HG03280 (cell line): ENCODE results near the gene RHBDD3.
A peak's percentile ranks its signal among the peaks of the same experiment; 100 is the strongest.

Experiments used
- ATAC-seq: cut with Tn5 transposase; IDR thresholded peaks from one replicate; pipeline ENCODE4 v1.9.1; 2021; ENCODE audit warnings: mild to moderate bottlenecking, moderate library complexity; ENCODE audit not compliant: unreplicated experiment

RHBDD3 gene

DNA sequence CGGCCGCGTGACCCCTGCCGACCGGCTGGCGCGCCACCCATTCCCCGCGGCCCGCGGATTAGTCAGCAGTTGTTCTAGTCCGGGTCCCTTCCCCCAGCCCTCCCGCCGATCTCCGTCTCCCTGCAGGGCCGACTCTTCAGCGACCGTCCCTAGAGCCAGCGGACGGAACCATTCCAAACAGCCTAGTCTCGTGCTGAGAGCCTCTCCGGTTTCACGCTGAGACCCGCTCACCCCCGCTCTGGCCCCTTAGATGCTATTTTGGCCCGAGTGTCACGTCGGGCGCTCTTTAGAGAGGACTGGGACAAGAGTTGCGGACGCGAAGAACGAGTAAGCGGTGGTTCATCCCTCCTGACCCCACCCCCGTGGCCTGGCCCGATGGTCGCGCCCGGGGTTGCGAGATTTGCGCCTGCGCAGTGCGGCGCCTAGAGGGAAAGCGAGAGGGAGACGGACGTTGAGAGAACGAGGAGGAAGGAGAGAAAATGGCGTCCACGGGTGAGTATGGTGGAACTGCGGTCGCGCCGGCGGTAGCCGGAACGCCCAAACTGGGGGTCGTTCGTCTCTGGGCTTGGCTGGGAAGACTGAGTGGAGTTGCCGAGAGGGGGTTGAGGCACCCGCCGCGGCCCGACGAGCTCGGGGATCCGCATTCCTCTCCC, at the start of gene RHBDD3, which contains the start of gene EWSR1:
TSS of gene RHBDD3 (minus strand) at position 124 of the 653 bp plus-strand sequence. CDS start 2,355 bp downstream, outside the sequence.
TSS of gene EWSR1 (plus strand) at position 411 of the 653 bp plus-strand sequence. CDS start at position 480, 69 bp downstream.
- peak; percentile 78 for ATAC-seq

DNA sequence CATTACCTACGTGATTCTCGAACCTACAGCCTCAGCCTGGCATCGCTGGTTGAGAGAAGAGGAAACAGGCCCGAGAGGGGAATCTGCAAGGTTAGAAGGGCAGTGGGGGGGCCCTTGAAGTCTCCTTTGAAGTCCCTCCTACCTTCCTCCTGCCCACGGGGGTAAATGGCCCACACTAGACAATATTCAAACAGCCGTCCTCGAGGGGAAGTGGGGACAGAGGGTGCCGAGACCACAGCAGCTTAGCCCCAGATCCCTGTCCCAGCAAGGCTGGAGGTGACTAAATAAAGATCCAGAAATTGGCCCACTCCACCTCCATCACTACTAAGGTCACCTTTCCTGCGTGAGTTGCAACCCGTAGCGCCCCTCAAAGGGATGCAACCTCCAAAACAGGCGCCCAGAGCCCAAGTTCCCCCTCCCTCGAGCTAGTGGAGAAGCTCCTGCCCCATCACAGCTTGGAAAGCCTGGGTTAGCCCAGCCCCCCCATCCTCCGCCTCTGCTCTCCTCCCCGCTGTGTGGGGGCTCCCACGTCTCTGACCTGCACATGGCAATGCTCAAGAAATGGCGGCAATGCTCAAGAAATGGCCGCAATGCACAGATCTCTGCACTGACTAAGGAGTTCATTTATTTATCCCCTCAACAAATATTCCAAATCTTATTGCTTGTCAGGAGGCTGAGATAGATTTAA, 48.5 kb upstream of the RHBDD3 start:
- ATAC-seq: no peak

DNA sequence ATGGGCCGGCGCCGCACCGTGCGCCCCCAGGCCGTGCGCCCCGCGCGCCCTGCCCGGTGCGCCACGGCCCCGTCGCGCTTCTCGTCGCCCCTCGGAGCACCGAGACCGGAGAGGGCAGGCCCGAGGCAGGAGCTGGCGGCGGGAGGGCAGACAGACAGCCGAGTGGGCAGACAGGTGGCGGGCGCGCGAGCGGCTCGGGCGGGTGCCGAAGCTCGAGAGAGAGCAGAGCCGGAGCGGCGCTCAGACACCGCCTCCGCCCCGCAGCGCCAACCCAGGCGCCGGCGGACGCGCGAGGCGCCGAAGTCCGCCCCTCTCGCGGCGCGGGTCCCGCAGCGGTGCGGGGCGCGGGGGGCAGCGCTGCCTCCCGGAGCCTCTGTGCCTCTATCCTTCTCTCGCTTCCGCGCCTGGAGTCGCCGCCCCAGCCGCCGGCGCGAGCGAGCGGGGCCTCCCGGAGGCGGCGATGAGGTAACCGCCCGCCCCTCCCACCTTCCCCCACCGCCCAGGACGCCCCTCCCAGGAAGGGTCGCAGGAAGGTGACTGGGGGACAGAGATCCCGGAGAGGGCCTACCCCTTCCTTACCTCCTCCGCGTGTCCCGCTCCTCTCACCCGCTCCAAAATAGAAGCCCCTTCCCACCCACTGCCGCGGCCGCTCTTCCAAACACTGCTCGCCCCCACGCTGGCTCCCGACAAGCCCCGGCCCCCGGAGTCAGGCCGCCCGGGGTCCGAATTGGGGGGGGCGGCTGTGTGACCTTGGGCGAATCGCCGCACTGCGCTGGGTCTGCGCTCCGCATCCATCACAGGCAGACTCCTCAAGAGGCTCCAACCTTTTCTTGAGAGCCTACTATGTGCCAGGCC, 47.7 kb upstream of the RHBDD3 start, which contains the start of gene RASL10A:
TSS of gene RASL10A (minus strand) at position 412 of the 855 bp plus-strand sequence. CDS start 451 bp downstream, outside the sequence.
- ATAC-seq: no peak

DNA sequence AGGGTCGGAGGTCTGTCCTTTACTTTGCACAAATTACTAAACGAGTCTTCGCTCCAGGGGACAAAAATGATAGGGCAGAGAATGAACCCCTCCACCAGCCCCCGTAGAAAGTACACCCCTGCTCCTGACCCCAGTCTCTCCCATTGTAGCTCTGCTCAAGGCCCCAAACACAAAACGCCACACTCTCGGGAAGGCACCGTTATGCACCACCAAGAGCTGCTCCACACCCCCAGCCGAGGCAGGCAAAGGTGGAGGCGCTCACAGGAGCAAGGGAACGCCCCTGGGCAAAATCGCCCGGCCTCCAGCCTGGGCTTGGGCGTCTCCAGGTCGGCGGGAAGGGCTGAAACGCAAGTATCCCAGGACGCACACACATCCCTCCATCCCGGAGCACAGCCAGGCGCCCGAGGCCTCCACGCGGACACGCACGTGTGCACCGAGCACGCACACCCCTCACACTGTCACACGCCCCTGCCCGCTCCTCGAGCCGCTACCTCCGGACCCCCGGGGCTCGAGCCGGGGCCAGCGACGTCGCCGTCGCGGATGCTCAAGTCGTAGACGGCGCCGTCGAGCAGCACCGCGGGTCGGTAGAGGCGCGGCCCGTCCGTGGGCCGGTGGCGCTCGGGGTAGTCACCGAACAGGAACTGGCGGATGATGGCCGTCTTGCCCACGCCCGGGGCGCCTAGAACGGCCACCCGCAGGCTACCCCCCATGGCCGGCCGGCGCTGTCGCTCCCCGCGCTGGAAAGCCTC, 46.9 kb upstream of the RHBDD3 start:
- ATAC-seq: no peak

DNA sequence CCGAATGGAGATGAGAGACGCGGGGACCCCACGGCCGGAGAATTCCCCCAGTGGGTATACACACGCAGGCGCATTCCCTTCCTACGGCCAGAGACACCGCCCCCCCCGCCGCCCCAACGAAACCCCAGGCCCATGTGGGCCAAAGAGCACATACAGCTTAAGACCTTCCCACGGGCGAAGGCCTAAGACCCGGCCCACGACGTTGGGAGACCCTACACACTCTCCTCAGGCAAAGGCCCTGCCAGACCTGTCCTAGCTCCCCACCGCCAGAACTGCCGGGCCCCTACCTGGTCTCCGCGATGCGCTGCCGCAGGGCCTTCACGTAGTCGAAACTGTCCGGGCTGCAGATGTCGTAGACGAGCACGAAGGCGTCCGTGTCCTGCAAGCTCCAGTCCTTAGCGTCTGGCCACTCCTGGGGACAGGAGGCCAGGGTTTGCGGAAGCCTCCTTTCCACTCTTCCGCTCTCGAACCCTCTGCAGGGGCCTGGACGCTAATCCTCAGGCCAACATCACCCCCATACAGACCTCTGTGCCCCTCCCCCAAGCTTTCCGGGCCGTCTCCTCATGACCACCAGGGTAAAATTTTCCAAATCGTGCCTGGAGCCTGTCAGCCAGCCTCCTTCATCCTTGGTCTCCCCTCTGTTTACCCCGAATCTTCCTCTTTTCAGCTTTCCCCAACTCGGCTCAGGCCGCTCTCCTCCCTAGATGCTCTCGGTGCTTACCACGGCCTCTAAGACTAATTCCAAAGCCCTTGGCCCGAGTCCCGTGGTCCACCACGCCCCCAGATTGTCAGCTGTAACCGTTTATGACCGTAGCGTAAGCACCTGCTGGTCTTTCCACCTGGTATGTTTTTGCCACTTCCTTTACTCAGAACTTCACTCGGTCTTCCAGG, 46.0 kb upstream of the RHBDD3 start:
- no peak for ATAC-seq

DNA sequence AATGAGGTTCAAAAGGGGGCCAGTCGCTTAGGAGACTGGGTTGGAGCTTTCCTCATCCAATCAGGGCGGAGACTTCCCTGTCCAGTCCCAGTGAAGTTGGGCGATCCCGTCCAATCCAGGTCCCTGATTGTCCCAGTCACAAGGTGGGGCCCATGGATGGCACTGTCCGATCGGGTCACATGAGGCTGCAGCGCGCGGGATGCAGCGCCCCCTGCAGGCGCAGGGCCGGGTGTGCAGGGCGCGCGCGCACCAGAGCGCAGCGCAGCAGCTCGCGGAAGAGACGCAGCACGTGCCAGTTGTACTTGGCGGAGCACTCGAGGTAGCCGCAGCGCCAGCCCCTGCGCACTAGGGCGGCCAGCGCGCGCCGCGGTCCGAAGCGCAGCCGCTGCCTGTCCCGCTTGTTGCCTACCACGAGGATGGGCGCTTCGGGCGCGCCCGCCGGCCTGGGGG, 45.4 kb upstream of the RHBDD3 start:
- ATAC-seq: no peak

DNA sequence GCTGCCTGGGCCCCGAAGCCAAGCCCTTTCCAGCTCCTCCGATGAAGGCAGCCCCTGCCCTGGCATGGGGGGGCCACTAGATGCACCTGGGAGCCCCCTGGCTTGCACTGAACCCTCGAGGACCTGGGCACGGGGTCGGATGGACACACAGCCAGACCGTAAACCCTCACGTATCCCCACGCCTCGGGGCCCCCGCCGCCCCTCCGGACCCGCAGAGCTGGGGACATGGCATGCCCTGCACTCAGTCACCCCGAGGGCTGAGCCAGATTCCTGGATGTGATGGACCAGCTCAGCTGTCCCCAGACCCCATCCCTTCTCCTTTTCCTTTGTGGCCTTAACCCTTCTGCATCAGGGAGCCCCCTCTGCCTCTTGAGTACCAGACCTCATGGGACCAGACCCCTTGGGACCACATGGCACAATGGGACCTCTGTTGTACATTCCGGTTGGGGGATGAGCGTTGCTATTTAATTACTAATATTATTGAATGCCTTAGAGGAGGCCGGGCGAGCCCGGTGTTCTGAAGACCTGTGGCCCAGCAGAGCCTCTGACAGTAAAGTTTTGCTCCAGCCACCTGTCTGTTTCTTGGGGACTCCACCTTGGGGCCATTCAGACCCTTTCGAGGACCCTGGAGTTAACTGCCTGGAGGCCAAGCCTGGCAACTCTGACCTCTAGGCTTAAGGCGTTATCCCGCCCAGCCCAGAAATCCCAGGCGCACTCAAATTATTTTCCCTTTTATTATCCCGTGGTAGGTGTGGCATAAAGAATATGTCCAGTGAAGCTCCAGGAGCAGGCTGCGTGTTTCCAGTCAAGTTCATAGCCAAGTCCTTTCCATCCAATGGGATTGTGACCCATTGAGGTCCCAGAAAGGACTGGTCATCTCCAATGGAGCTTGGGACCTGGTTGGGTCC, 44.7 kb upstream of the RHBDD3 start:
- ATAC-seq: no peak

DNA sequence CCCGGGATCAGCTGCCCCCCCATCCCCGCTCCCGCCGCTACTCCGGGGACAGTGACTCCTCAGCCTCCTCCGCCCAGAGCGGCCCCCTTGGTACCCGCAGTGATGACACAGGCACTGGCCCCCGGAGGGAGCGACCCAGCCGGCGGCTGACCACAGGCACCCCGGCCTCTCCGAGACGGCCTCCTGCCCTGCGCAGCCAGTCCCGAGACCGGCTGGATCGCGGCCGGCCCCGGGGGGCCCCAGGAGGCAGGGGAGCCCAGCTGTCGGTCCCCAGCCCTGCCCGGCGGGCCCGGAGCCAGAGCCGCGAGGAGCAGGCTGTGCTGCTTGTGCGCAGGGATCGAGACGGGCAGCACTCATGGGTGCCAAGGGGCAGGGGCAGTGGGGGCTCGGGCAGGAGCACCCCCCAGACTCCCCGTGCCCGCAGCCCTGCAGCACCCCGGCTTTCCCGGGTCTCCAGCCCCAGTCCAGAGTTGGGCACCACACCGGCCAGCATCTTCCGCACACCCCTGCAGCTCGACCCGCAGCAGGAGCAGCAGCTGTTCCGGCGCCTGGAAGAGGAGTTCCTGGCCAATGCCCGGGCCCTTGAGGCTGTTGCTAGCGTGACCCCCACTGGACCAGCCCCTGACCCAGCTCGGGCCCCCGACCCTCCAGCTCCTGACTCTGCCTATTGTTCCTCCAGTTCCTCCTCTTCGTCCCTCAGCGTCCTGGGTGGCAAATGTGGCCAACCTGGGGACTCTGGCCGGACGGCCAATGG, 43.9 kb upstream of the RHBDD3 start:
- ATAC-seq: no peak

DNA sequence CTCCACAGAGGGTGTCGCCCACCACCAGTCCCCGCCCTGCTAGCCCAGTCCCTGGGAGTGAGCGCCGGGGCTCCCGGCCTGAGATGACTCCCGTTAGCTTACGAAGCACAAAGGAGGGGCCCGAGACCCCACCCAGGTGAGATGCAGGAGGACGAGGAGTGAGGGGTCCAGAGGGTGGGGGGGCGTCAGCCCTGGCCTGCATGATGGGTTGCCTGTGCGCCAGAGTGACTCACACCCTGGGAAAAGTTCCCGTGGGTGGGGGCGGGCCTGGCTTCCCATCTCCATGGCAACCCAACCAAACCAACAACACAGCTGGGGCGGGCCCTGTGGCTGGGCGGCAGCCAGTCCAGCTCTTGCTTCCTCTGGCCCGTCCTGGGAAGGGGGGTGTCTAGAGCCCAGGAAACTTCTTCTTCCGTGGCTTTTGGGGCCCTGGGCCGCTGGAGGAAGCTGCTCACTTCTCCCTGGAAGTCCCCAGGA, 43.1 kb upstream of the RHBDD3 start:
- ATAC-seq: no peak

DNA sequence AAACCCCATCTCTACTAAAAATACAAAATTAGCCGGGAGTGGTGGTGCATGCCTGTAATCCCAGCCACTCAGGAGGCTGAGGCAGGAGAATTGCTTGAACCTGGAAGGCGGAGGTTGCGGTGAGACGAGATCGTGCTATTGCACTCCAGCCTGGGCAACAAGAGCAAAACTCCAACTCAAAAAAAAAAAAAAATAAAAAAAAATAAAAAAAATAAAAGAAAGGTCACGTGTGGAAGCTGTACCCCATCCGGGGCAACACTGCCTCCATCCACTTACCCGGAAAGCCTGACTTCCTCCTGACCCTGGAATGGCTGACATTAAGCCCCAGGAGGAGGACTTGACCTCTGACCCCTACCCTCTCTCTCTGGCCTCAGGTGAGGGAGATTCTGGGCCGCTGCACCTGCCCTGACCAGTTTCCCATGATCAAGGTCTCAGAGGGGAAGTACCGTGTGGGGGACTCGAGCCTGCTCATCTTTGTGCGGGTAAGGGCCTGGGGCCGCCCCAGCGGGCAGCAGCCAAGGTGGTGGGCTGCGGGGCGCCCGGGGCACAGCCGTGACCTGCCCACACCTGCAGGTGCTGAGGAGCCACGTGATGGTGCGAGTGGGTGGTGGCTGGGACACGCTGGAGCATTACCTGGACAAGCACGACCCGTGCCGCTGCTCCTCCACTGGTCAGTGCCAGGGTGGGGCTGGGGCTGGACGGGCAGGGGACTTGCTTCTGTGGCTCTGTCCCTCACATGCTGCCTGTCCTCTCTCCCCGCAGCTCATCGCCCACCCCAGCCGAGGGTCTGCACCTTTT, 42.5 kb upstream of the RHBDD3 start:
- ATAC-seq: no peak

DNA sequence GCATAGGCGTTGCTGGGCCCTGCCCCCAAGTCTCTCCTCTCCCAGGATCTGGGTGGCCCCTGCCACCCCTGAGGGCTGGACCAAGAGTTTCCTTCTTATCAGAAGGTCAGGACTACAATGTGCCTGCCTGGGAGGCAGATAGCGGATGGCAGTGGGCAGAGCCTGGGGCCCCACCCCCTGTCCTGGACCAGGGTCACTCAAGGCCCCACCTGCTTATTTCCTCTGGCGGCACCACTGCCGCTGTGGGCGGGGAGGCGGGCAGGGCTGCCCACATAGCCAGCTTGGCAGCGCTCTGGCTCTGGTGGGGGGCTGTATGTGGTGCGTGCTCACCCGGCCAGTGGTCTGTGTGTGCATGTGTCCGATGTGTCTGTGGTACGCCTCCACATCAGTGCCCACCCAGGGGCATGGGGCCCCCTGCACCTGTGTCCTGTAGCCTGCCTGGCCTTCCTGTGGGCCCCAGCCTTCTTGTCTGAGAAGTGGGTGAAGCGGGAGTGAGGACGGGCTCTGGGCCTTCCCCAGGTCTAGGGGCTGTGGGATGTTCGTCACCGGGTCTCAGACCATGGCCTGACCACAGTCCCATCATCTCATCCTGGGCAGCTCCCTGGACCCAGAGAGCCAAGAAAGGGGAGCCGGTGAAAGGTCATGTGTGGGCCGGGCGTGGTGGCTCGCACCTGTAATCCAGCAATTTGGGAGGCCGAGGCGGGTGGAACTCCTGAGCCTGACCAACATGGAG, 41.7 kb upstream of the RHBDD3 start:
- no peak for ATAC-seq

DNA sequence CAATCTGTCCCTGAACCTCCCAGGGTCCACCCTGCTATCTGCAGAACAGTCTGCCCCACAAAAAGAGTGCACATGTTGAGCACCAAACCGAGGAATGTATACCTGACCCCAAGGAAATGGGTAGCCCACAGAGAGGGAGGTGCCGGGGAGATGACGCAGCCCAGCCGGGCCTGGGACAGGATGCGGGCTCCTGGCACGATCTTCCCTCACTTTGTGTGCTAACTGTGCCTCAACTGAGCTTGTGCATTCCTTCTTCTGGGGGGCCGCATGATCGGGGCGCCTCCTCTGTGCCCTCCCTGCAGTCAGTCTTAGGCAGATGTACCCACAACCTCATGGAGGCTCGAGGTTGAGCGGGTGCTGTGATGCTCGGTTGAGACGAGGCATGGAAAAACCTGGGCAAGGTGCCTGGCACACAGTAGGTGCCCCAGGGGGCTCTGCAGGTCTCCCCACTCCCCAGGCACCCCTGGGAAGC, 41.0 kb upstream of the RHBDD3 start:
- ATAC-seq: no peak

DNA sequence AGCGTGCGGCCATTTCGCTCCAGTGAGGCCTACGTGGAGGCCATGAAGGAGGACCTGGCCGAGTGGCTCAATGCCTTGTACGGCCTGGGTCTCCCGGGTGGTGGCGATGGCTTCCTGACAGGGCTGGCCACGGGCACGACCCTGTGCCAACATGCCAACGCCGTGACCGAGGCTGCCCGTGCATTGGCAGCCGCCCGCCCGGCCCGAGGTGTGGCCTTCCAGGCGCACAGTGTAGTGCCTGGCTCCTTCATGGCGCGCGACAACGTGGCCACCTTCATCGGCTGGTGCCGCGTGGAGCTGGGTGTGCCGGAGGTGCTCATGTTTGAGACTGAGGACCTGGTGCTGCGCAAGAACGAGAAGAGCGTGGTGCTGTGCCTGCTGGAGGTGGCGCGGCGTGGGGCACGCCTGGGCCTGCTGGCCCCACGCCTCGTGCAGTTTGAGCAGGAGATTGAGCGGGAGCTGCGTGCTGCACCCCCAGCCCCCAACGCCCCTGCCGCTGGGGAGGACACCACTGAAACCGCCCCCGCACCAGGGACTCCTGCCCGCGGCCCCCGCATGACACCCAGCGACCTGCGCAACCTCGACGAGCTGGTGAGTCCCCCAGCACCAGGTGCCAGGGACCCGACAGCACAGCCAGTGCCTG, 40.5 kb upstream of the RHBDD3 start:
- no peak for ATAC-seq

DNA sequence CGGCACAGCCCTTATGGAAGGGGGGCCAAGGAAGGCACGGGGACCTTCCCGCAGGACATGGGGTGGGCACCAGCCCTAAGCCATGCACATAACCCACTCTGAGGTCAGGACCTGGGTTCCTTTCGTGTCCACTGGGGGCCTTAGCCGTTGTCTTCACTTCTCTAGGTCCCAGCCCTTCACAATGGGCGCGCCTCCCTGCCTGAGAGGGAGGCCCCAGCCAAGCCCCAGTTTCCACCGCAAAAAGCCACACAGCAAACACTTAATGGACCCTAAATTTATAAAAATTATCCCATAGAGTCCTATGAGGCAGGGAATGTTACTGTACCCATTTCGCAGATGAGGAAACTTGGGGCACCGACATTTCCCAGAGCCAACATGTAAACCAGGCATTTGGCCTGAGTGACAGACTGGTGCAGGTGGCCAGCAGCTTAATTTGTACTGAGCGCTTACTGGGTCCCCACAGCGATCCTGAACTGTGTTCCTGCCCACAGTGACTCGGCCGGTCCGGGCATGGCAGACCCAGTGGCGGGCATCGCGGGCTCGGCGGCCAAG, 39.9 kb upstream of the RHBDD3 start:
- ATAC-seq: no peak

DNA sequence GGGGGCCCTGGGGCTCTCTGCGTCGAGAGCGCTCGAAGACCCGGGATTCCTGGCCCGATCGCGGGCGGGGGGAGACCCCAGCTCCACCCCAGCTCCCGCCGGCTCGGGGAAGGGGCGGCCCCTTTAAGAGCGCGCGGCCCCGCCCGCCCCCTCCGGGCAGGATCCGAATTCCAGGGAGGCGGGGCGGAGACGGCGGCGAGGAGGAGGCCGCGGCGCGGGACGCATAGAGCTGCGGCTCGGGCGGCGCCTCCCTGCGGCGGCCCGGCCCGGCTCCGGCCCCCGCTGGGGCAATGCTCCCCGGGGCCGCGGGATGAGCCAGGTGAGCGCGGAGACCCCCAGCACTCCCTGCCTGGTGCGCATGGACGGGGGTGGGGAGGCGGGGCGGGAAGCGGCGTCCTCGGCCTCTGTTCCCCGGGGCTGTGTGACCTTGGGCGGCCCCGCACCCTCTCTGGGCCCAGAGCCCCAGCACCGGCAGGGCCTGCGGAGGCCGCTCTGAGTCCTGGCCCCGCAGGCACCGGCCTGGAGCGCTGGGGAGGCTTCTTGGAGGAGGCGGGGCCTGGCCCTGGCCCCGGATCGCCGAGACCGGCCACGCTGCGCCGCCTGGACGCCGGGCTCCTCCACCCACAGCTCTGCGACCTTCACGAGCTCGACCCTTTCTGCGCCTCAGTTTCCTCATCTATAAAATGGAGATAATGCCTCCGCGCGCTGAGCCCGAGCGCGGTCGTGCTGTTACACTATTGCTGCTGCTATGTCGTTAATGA, 39.2 kb upstream of the RHBDD3 start:
- no peak for ATAC-seq
